ENCODE measurements around the gene ATAD3B.
"Not testable (repeated sequence)": the region's sequence is repeated elsewhere in the genome, so short reads cannot be mapped to it uniquely, and the experiment has no call there.

DNA sequence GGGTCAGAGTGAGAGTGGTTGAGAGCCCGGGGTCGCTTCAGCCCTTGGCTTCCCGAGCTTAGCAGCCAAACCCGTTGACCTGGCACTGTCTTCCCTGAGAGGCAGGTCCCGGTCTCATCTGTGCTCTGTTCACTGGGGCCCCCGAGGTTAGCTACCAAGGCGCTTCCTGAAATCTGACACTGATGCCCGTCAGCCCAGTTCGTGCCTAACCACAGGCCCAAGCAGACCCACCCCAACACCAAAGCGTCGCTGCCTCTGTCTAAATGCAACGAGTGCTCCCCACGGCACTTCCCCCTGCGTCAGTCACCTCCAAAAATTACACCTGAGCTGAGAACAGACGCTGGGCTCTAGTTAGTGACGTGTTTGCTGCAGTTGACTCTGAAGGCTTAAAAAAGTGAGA lies 42.8 kb downstream of the ATAD3B start:
- TF ChIP-seq, protein P1, sequence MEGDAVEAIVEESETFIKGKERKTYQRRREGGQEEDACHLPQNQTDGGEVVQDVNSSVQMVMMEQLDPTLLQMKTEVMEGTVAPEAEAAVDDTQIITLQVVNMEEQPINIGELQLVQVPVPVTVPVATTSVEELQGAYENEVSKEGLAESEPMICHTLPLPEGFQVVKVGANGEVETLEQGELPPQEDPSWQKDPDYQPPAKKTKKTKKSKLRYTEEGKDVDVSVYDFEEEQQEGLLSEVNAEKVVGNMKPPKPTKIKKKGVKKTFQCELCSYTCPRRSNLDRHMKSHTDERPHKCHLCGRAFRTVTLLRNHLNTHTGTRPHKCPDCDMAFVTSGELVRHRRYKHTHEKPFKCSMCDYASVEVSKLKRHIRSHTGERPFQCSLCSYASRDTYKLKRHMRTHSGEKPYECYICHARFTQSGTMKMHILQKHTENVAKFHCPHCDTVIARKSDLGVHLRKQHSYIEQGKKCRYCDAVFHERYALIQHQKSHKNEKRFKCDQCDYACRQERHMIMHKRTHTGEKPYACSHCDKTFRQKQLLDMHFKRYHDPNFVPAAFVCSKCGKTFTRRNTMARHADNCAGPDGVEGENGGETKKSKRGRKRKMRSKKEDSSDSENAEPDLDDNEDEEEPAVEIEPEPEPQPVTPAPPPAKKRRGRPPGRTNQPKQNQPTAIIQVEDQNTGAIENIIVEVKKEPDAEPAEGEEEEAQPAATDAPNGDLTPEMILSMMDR (IDR thresholded peaks at IDR 0.05; ENCODE audit: poor library complexity, severe bottlenecking), result not testable (repeated sequence)
- not testable (repeated sequence) for TF ChIP-seq MXI1 (conservative IDR thresholded peaks at IDR 0.05; ENCODE audit: poor library complexity, severe bottlenecking); RAD21 (conservative IDR thresholded peaks at IDR 0.05); EZH2 (IDR thresholded peaks at IDR 0.05; ENCODE audit: borderline replicate concordance, insufficient read depth, low read length, poor library complexity, severe bottlenecking); SMC3 (conservative IDR thresholded peaks at IDR 0.05; ENCODE audit: poor library complexity); TAF1 (IDR thresholded peaks at IDR 0.05; ENCODE audit: low read depth); POLR2AphosphoS5 (IDR thresholded peaks at IDR 0.05); EP300 (conservative IDR thresholded peaks at IDR 0.05; ENCODE audit: poor library complexity, severe bottlenecking)
